Smooth muscle cell of bladder (primary cell): ENCODE data around the gene COPZ1. TPM values are rescaled to one million over a fixed set of nuclear protein-coding genes. Genes with fewer than 3 reads are reported as not detected.

Experiments used
- total RNA-seq: library from RNA; depleted of rRNA; stranded (reverse); fragments of >200 nt; gene quantifications from 2 replicates; pipeline ENCODE4 v1.2.3, GENCODE V29; 2014

The COPZ1 gene, protein sequence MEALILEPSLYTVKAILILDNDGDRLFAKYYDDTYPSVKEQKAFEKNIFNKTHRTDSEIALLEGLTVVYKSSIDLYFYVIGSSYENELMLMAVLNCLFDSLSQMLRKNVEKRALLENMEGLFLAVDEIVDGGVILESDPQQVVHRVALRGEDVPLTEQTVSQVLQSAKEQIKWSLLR
- 129 and 136 TPM in 2 replicates for total RNA-seq

DNA sequence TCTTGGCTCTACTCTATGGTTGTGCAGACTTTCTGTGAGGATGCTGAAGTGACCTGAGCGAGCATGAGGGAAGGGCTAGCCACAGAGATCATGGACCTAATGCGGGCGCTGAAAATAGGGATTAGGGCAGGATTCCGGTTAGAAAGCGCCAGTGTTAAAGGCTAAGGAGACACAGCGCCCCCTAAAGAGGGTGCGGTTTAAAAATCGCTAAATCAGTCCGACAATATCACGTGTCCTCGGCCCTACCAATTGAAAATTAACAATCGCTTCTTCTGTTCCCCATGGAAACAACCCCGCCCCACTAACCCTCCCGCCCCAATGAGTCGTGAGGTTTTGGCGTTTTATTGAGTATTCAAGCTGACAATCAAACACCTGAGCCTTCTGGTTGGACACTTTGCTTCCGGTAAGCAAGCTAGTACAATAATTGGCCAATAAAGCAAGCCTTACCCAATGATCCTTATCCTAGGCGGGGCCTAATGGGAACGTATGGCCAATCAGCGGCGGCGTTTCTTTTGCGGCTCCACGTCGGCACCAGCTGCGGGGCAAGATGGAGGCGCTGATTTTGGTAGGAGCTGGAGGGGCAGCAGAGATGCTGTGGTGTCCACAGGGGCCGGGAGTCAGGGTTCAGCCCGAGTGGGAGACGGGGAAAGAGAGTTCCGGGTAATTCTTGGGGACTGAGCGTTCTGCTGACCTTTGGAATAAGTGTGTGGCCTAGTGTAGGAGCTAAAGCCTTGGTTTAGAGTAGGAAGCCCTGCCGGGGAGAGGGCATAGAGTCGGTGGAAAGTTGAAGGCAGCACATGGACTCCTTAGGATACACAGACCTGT is at the start of gene COPZ1:
COPZ1 (plus strand) TSS at position 515 of the 825 bp plus-strand sequence; CDS start at position 548, 33 bp downstream.

DNA sequence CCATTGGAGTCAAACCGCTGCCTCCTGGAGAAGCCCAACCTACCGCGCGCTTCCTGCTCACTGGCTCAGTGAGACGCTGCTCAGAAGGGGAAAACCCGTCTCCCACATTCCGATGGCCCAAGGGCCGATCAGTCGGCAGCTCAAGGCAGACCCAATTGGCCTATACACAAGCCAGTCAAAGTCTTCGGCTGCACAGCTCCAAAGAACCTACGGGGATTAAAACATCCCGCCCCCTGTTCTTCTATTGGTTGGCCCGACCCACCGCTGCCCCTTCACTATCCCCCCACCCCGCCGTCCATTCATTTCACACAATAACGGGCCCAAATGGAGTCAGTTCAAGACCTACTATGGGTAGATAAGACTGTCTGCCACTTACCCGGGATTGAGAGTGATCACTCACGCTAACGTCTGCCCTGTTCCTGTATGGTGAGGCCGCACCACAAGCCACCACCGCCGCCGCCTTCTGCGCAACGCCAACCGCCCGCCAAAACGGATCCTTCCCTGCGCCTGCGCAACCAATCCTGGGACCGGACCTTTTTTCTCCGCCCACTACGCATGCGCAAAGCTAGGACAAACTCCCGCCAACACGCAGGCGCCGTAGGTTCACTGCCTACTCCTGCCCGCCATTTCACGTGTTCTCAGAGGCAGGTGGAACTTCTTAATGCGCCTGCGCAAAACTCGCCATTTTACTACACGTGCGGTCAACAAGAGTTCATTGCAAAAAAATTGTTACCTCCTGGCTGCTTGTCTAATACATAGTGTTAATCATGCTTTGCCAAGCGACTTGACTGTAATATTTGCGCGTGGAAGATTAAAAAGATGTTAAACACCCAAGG is 45.1 kb upstream of the COPZ1 start, which contains the start of gene CBX5:
CBX5 (minus strand) TSS at position 491 of the 836 bp plus-strand sequence. CDS start 22,472 bp downstream, outside the sequence.

DNA sequence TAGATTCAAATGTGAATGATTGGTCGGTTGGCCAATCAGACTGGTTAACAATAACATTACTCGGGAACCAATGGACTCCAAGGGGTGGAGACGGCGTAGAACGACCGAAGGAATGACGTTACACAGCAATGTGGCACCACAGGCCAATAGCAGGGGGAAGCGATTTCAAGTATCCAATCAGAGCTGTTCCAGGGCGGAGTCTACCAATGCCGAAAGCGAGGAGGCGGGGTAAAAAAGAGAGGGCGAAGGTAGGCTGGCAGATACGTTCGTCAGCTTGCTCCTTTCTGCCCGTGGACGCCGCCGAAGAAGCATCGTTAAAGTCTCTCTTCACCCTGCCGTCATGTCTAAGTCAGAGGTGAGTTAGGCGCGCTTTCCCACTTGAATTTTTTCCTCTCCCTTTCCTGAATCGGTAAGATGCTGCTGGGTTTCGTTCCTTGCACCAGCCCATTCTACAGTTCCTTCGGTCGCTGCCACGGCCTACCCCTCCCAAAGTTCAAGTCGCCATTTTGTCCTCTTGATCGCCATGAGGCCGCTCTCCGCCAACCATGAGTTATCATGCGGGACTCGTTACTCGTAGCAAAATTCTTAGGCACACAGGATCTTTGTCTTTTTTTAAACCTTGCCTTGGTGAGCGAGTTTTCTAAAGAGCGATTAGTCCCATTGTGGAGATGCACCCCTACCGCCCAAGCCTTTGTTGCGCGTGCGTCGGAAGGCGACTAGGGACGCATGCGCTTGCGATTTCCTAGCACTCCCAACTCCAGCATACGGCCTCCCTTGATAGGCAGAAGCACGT is 44.3 kb upstream of the COPZ1 start, which contains the start of gene HNRNPA1:
HNRNPA1 (plus strand) TSS at position 259 of the 793 bp plus-strand sequence; CDS start at position 341, 82 bp downstream.

DNA sequence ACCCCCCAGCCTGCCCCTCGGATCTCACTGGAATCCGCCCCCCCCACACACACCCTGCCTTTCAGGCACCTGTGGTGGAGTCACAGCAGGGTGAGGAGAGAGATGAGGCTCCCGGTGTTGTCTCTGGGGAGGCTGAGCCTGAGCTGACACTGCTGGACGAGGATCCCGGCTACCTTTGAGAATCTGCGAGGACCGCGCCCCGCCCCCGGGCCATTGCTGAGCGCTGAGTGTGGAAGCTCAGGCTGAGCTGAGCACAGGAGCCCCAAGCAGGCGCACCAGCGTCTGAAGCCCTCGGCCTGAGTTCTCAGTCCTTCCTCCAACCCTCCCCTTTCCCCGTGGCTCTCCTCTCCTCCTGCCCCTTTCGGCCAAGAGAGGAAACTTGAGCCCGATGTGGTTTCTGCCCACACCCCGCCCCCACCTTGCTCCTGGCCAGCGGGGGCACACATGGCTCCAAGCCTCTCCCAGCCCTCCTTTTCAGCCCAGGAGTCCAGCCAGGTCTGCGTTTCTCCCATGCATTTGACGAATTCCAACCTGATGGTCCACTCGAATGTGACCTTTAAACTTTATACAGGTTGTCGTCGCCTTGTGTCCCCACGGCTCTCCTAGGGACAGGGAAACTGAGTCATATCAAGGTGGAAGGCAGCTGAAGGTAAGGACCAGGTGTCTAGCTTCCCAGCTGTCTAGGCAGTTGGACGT is 24.1 kb upstream of the COPZ1 start, which contains the start of gene NFE2:
NFE2 (minus strand) TSS at position 284 of the 696 bp plus-strand sequence. CDS start 5,767 bp downstream, outside the sequence.

DNA sequence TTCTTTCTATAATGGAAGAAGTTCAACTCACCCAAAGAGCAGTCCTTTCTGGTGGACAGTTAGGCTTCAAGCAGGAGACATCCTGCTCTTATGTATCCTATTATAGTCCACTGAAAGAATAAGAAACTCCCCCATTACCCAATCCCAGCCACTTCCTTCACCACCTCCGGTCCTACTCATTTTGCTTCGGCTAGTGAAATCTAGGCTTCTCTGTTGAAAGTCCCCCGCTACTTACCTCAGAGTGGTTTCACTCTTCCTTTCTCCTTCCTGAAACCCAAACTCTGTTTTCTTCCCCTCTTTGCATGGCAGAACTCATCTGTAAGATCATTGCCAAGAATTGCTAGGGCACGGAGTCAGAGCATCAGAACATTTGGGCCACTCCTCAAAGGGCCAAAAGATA is 39.5 kb downstream of the COPZ1 start, which contains the start of gene GPR84:
GPR84 (minus strand) TSS at position 74 of the 400 bp plus-strand sequence. CDS start 635 bp downstream, outside the sequence.

DNA sequence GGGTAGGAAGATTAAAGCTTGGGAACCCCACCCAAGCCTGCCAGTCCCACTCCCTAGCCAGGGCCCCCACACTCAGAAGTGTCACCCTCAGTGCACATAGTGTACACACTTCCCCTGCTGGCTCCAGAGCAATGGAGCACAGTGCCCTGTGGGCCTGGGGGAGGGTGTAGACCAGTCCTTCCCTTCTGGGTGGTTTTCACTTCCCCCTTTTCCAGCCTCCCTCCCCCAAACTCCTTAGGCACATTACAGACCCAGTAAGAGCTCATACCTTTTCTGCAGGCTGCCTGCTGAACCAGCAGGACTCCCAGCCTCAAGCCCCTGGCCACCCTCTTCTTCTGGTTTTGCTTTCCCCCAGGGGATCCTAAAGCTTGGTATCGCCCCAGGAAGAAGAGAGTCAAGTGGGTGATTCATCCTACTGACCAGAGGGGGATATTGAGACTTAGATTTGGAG is 59.7 kb downstream of the COPZ1 start, which contains the start of gene ZNF385A:
ZNF385A (minus strand) TSS at position 143 of the 451 bp plus-strand sequence. CDS start 219 bp downstream, outside the sequence.

Other genes with a start within 250 kb of the COPZ1 start
- gene SMUG1, start 136.1 kb upstream of the COPZ1 start, total RNA-seq: 23.4 and 25.0 TPM in 2 replicates
- gene CBX5, start 45.0 kb upstream of the COPZ1 start, total RNA-seq: 12.4 and 15.4 TPM in 2 replicates
- gene HNRNPA1, start 44.4 kb upstream of the COPZ1 start, total RNA-seq: 454 and 485 TPM in 2 replicates
- 0.18 and 0.28 TPM in 2 replicates for gene NFE2, start 24.1 kb upstream of the COPZ1 start, total RNA-seq
- 0.09 TPM in 1 of 2 replicates, not detected in the other for gene GPR84, start 39.4 kb downstream of the COPZ1 start, total RNA-seq
- 0.71 and 1.5 TPM in 2 replicates for gene ZNF385A, start 59.6 kb downstream of the COPZ1 start, total RNA-seq
- gene ITGA5, start 94.1 kb downstream of the COPZ1 start, total RNA-seq: 183 and 186 TPM in 2 replicates
- not detected in 2 replicates for gene GTSF1, start 148.5 kb downstream of the COPZ1 start, total RNA-seq
- under 0.01 TPM in 1 of 2 replicates, not detected in the other for gene NCKAP1L, start 172.6 kb downstream of the COPZ1 start, total RNA-seq
- 0.28 TPM in 1 of 2 replicates, not detected in the other for gene PDE1B, start 224.5 kb downstream of the COPZ1 start, total RNA-seq